Suprapubic skin (tissue), 4 donors: ENCODE results near the gene ITPRIPL2.

Experiments
- CTCF ChIP-seq, 2 donors: fragments of 200-600 bp in 1 of 2; fragments of 450-650 bp in 1 of 2; sonication (generic) in 1 of 2; IDR thresholded peaks; one replicate each; pipeline ENCODE4 v1.5.1; 2016 to 2019; ENCODE audit warnings: antibody characterized with exemption in 2 of 2, mild to moderate bottlenecking in 1 of 2, moderate library complexity in 1 of 2
- EP300 ChIP-seq: sonication (generic); formaldehyde crosslinking; IDR thresholded peaks from one replicate; pipeline ENCODE4 v1.6.1; 2017; ENCODE audit warnings: antibody characterized with exemption
- POLR2AphosphoS5 ChIP-seq, 3 donors: sonication (generic); formaldehyde crosslinking; IDR thresholded peaks; one replicate each; pipeline ENCODE4 v1.6.1; 2017; ENCODE audit warnings: antibody characterized with exemption in 3 of 3

GRCh38 chr16:19104607-19105006 lies 9.2 kb upstream of the ITPRIPL2 start:
- TF ChIP-seq POLR2AphosphoS5 (IDR thresholded peaks at IDR 0.05) (no peak), EP300 (no peak), CTCF (IDR thresholded peaks at IDR 0.05) (no peak)
